ENCODE measurements around the gene PCBP3.
"Not testable (repeated sequence)": the region's sequence is repeated elsewhere in the genome, so short reads cannot be mapped to it uniquely, and the experiment has no call there.

The PCBP3 gene

GRCh38 chr21:45643021-45643980 lies at the start of gene PCBP3:
Gene PCBP3, plus strand, starts transcription at chr21:45643725. Its CDS starts 206,361 bp downstream, at chr21:45850086.
- H3K36me3 Mint-ChIP-seq (ENCODE audit: low read depth) = peaks cover 7% of the 10 kb centered on the region
- peak within 1 kb of the TSS; percentile 79 for H3K4me3 Mint-ChIP-seq
- H3K9me3 Mint-ChIP-seq = peaks cover 12% of the 10 kb centered on the region
- H3K27ac Mint-ChIP-seq = peak within 1 kb of the TSS; percentile 63
- peaks cover 15% of the 10 kb centered on the region for H3K4me1 Mint-ChIP-seq (ENCODE audit: low read depth)
- peaks cover 13% of the 10 kb centered on the region for H3K27me3 Mint-ChIP-seq (ENCODE audit: low read depth)

DNA sequence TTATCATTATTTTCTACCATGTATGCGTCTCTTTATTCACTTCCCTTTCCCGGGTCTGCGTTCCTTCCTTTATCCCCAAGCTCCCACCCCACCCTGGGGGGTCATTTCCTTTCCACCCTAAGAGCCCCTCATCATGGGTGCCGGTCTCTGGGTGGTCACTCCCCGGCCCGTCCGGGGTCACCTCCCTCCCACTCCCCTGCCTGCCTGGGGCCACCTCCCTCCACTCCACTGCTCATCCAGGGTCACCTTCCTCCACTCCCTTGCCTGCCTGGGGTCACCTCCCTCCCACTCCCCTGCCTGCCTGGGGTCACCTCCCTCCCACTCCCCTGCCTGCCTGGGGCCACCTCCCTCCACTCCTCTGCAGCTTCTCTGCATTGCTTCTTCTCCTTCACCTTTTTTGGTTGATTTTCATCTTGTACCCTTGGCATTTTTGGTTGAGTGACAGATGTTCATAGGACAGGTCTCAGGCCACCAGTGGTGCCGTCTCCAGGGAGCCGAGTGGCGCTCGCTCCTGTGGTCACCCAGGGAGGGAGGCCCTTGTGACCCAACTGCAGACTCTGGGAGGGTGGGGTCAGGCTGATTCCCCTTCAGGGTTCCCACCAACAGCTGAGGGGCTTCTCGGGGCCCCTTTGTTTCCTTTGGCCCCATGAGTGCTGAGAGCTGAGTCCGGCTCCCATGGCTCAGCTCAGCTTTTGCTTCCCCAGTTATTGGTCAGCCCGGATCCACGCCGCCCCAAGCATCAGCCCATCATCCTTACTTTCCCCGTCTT lies 48.6 kb upstream of the PCBP3 start:
- H3K4me1 Mint-ChIP-seq (ENCODE audit: low read depth) = peaks cover 24% of the 10 kb centered on the region
- no peaks in the 10 kb centered on the region for H3K9me3 Mint-ChIP-seq
- H3K27me3 Mint-ChIP-seq (ENCODE audit: low read depth) = no peaks in the 10 kb centered on the region
- H3K4me3 Mint-ChIP-seq = no peak overlapping the region
- peak overlapping the region; percentile 78 for H3K27ac Mint-ChIP-seq
- peaks cover 4% of the 10 kb centered on the region for H3K36me3 Mint-ChIP-seq (ENCODE audit: low read depth)

GRCh38 chr21:45595574-45596295 lies 47.8 kb upstream of the PCBP3 start:
- Mint-ChIP-seq H3K27ac (peak overlapping the region; percentile 44), H3K27me3 (ENCODE audit: low read depth) (no peaks in the 10 kb centered on the region), H3K4me1 (ENCODE audit: low read depth) (peaks cover 24% of the 10 kb centered on the region), H3K36me3 (ENCODE audit: low read depth) (peaks cover 4% of the 10 kb centered on the region), H3K4me3 (no peak overlapping the region), H3K9me3 (no peaks in the 10 kb centered on the region)

- H3K36me3 Mint-ChIP-seq (ENCODE audit: low read depth) = peaks cover 4% of the 10 kb centered on the region
- peaks cover 24% of the 10 kb centered on the region for H3K4me1 Mint-ChIP-seq (ENCODE audit: low read depth)
- H3K27me3 Mint-ChIP-seq (ENCODE audit: low read depth) = no peaks in the 10 kb centered on the region
- no peak overlapping the region for H3K4me3 Mint-ChIP-seq
- peaks cover under 1% of the 10 kb centered on the region for H3K9me3 Mint-ChIP-seq
- no peak overlapping the region for H3K27ac Mint-ChIP-seq
These were observed 46.7 kb upstream of the PCBP3 start for GRCh38 chr21:45596704-45597318.

GRCh38 chr21:45598109-45598508 lies 45.4 kb upstream of the PCBP3 start:
- peaks cover 10% of the 10 kb centered on the region for H3K9me3 Mint-ChIP-seq
- no peak overlapping the region for H3K4me3 Mint-ChIP-seq
- H3K36me3 Mint-ChIP-seq (ENCODE audit: low read depth) = peaks cover 4% of the 10 kb centered on the region
- H3K4me1 Mint-ChIP-seq (ENCODE audit: low read depth) = peaks cover 24% of the 10 kb centered on the region
- H3K27ac Mint-ChIP-seq = no peak overlapping the region
- peaks cover under 1% of the 10 kb centered on the region for H3K27me3 Mint-ChIP-seq (ENCODE audit: low read depth)

DNA sequence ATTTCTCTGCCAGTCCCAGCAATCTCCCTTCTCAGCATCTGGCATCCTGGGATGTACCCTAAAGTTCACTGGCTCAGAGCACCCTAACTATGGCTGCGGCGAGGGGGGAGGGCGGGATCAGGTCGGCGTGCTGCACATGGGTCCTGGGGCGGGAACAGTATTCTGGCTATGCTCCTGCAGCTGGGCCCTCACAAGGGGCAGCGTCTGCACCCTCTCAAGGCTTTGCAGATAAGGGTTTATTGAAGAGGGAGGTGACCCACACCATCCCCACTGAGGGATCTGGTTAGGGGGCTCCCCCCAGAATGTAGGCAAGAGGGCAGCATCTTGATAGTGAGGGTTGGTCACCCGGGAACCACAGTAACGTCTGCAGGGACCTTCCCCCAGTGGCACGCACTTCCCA lies 44.9 kb upstream of the PCBP3 start:
- Mint-ChIP-seq H3K9me3 (peaks cover 16% of the 10 kb centered on the region), H3K4me1 (ENCODE audit: low read depth) (peaks cover 19% of the 10 kb centered on the region), H3K36me3 (ENCODE audit: low read depth) (peaks cover 4% of the 10 kb centered on the region), H3K4me3 (no peak overlapping the region), H3K27me3 (ENCODE audit: low read depth) (peaks cover 5% of the 10 kb centered on the region), H3K27ac (no peak overlapping the region)

- H3K27ac Mint-ChIP-seq = no peak overlapping the region
- peaks cover 21% of the 10 kb centered on the region for H3K9me3 Mint-ChIP-seq
- H3K4me1 Mint-ChIP-seq (ENCODE audit: low read depth) = peaks cover 14% of the 10 kb centered on the region
- H3K27me3 Mint-ChIP-seq (ENCODE audit: low read depth) = peaks cover 7% of the 10 kb centered on the region
- H3K4me3 Mint-ChIP-seq = no peak overlapping the region
- H3K36me3 Mint-ChIP-seq (ENCODE audit: low read depth) = peaks cover 3% of the 10 kb centered on the region
These were observed 44.4 kb upstream of the PCBP3 start for GRCh38 chr21:45599146-45599581.

DNA sequence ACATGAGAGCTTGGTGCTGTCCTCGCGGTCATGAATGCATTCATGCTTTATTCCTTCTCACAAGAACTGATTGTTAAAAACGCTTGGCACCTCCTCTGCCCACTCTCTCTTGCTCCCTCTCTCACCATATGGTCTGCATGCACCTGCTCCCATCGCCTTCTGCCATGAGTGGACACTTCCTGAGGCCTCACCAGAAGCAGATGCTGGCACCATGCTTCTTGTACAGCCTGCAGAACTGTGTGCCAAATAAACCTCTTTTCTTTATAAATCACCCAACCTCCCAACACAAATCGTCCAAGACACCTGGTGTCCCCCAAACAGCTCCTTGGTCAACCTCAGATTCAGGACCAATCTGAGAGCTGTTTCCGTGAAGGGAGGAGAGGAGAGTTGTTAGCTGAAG lies 43.3 kb upstream of the PCBP3 start:
- H3K4me3 Mint-ChIP-seq = no peak overlapping the region
- H3K4me1 Mint-ChIP-seq (ENCODE audit: low read depth) = peaks cover 11% of the 10 kb centered on the region
- H3K27me3 Mint-ChIP-seq (ENCODE audit: low read depth) = peaks cover 12% of the 10 kb centered on the region
- H3K27ac Mint-ChIP-seq = no peak overlapping the region
- H3K9me3 Mint-ChIP-seq = peaks cover 24% of the 10 kb centered on the region
- peaks cover 3% of the 10 kb centered on the region for H3K36me3 Mint-ChIP-seq (ENCODE audit: low read depth)

GRCh38 chr21:45601551-45601950 lies 42.0 kb upstream of the PCBP3 start:
- Mint-ChIP-seq H3K27ac (no peak overlapping the region), H3K4me1 (ENCODE audit: low read depth) (peaks cover 5% of the 10 kb centered on the region)

DNA sequence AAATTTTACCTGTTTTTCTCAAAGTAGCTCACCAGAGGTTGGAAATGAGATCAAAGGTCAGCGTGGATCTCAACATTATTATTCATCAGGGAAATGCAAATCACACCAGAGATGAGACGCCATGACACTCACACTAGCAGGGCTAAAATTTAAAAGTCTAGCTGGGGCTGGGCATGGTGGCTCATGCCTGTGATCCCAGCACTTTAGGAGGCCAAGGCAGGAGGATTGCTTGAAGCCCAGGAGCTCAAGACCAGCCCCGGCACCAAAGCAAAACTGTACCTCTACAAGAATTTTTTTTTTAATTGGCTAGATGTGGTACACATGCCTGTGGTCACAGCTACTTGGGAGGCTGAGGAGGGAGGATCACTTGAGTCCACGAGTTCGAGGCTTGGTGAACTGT lies 41.4 kb upstream of the PCBP3 start:
- Mint-ChIP-seq H3K36me3 (ENCODE audit: low read depth) (no peaks in the 10 kb centered on the region), H3K4me3 (no peak overlapping the region)

More at GRCh38 chr21:45601551-45601950, 42.0 kb upstream of the PCBP3 start:
- Mint-ChIP-seq H3K4me3 (no peak overlapping the region), H3K27me3 (ENCODE audit: low read depth) (peaks cover 12% of the 10 kb centered on the region), H3K36me3 (ENCODE audit: low read depth) (peaks cover 3% of the 10 kb centered on the region), H3K9me3 (peaks cover 24% of the 10 kb centered on the region)

DNA sequence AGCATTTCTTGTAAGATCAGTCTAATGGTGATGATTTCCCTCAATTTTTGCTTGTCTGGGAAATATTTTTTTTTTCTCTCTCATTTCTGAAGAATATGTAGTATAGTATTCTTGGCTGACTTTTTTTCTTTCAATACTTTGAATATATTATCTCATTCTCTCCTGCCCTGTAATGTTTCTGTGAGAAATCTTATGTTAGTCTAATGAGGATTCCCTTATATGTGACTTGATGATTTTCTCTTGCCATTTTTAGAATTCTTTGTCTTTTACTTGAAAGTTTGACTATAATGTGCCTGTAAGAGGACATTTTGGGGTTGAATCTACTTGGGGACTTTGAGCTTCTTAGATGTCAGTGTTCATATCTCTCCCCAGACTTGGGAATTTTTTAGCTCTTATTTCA lies 40.0 kb upstream of the PCBP3 start:
- H3K36me3 Mint-ChIP-seq (ENCODE audit: low read depth) = no peaks in the 10 kb centered on the region
- peaks cover 24% of the 10 kb centered on the region for H3K9me3 Mint-ChIP-seq
- peaks cover 14% of the 10 kb centered on the region for H3K27me3 Mint-ChIP-seq (ENCODE audit: low read depth)
- H3K4me3 Mint-ChIP-seq = no peak overlapping the region
- H3K4me1 Mint-ChIP-seq (ENCODE audit: low read depth) = peaks cover 4% of the 10 kb centered on the region
- H3K27ac Mint-ChIP-seq = no peak overlapping the region

More for the DNA sequence above, 41.4 kb upstream of the PCBP3 start:
- Mint-ChIP-seq H3K27me3 (ENCODE audit: low read depth) (peaks cover 12% of the 10 kb centered on the region), H3K27ac (no peak overlapping the region), H3K4me1 (ENCODE audit: low read depth) (peaks cover 2% of the 10 kb centered on the region), H3K9me3 (peaks cover 24% of the 10 kb centered on the region)

DNA sequence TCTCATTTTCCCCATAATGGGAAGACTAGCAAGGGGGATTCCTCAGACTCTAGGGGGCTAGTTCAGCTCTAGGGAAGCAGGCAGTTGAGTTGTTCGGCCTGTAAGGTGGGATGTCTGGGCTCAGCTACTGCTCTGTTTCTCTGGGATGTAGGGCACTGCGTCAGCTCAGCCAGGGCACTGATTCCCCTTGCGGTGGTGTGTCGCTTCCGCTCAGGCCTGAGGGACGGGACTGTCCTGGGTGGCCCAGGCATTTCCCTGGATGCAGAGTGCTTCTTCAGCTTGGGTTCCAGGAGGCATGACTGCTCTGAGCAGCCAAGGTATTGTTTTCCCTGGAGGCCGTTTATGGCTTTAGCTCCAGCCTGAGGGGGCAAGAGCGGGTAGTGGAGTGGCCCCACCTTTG lies 38.8 kb upstream of the PCBP3 start:
- not testable (repeated sequence) for H3K36me3 Mint-ChIP-seq (ENCODE audit: low read depth); H3K27ac Mint-ChIP-seq; H3K4me3 Mint-ChIP-seq; H3K4me1 Mint-ChIP-seq (ENCODE audit: low read depth)
- H3K27me3 Mint-ChIP-seq (ENCODE audit: low read depth) = peaks cover 14% of the 10 kb centered on the region
- H3K9me3 Mint-ChIP-seq = peaks cover 24% of the 10 kb centered on the region

DNA sequence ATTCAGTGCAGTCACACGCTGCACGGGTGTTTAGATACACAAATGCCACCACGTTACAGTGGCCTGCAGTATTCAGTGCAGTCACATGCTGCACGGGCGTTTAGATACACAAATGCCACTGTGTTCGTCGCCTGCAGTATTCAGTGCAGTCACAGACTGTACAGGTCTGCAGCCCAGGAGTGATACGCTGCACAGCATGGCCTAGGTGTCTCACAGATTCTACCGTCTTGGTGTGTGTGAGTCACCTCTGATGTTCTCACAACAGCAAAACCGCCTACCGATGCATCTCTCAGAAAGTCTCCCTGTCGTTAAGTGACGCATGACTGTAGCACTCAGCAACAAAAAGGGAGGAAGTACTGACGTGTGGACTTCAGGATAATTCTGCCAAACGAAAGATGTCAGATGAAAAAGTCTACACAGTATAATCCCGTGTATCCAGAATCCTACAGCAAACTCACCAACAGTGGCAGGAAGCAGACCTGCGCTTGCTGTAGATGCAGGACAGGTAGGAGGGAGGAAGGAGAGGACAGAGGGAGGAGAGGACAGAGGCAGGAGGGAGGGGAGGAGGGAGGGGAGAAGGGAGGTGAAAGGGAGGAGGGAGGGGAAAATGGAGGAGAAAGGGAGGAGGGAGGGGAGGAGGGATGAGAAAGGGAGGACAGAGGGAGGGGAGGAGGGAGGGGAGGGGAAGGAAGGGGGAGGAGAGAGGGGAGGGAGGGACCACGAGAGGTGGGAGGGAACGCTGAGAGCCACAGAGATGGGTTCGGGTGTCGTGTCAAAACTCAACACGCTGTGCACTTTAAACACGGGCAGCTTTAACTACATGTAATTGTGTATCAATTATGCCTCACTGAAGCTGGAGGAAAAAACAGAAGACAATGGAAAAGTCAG lies 36.3 kb upstream of the PCBP3 start:
- Mint-ChIP-seq H3K27me3 (ENCODE audit: low read depth) (peaks cover 19% of the 10 kb centered on the region), H3K36me3 (ENCODE audit: low read depth) (no peaks in the 10 kb centered on the region), H3K4me3 (peak overlapping the region; percentile 71), H3K4me1 (ENCODE audit: low read depth) (peaks cover 5% of the 10 kb centered on the region), H3K9me3 (peaks cover 19% of the 10 kb centered on the region), H3K27ac (peak overlapping the region; percentile 90)
